K562 (cell line): ENCODE data around the gene TIMM44. TPM values are rescaled to one million over a fixed set of nuclear protein-coding genes. Genes with fewer than 3 reads are reported as not detected.
A peak's percentile ranks its signal among the peaks of the same experiment; 100 is the strongest.

ENCODE experiments used
- BACH1 ChIP-seq: fragments of 200-800 bp; sonication (Bioruptor generic); IDR thresholded peaks from 2 replicates; pipeline ENCODE4 v1.6.1; 2016; ENCODE audit warnings: missing genetic modification characterization, missing compliant biosample characterization
- ELF2 ChIP-seq: fragments of 250-450 bp; sonication (Bioruptor Pico); IDR thresholded peaks from 2 replicates; pipeline ENCODE4 v1.5.0; 2021; ENCODE audit warnings: mild to moderate bottlenecking
- HEY1 ChIP-seq: fragments of 250-450 bp; sonication (Bioruptor Pico); IDR thresholded peaks from 2 replicates; pipeline ENCODE4 v1.5.0; 2020; ENCODE audit warnings: mild to moderate bottlenecking, moderate library complexity, borderline replicate concordance
- LCOR ChIP-seq: sonication (generic); formaldehyde crosslinking; IDR thresholded peaks from 2 replicates; pipeline ENCODE4 v1.8.0; 2022; ENCODE audit warnings: mild to moderate bottlenecking, missing genetic modification reagents
- MGA ChIP-seq: fragments of 450-650 bp; IDR thresholded peaks from 2 replicates; pipeline ENCODE4 v1.6.1; 2016; ENCODE audit warnings: mild to moderate bottlenecking, moderate library complexity
- POLR2G ChIP-seq: fragments of 200-400 bp; formaldehyde crosslinking; IDR thresholded peaks from 2 replicates; pipeline ENCODE4 v1.6.1; 2017; ENCODE audit warnings: low read depth, mild to moderate bottlenecking, antibody characterized with exemption, low read length, moderate library complexity
- TAL1 ChIP-seq: fragments of 450-650 bp; IDR thresholded peaks from 2 replicates; pipeline ENCODE4 v1.6.1; 2016; ENCODE audit warnings: mild to moderate bottlenecking
- TEAD4 ChIP-seq, 2 experiments: sonication (generic) in 1 of 2; formaldehyde crosslinking in 1 of 2; IDR thresholded peaks; 2 replicates each; pipeline versions ENCODE4 v1.6.1 to v1.8.0; 2012 to 2022; ENCODE audit warnings: borderline replicate concordance in 1 of 2, inconsistent platforms in 1 of 2, low read length in 1 of 2, mild to moderate bottlenecking in 1 of 2, missing genetic modification reagents in 1 of 2
- ZBTB43 ChIP-seq: sonication (generic); formaldehyde crosslinking; IDR thresholded peaks from 2 replicates; pipeline ENCODE4 v1.8.0; 2023; ENCODE audit warnings: mild to moderate bottlenecking, missing genetic modification reagents
- ZNF197 ChIP-seq: fragments of 200-800 bp; sonication (Bioruptor generic); IDR thresholded peaks from 2 replicates; pipeline ENCODE4 v1.6.1; 2016; ENCODE audit warnings: low read depth, missing genetic modification characterization, missing compliant biosample characterization
- ZNF232 ChIP-seq: sonication (generic); formaldehyde crosslinking; IDR thresholded peaks from 2 replicates; pipeline ENCODE4 v1.8.0; 2022; ENCODE audit warnings: mild to moderate bottlenecking, missing genetic modification reagents
- ZNF717 ChIP-seq: fragments of 250-450 bp; sonication (Bioruptor Pico); IDR thresholded peaks from 2 replicates; pipeline ENCODE4 v1.5.0; 2021
- ZNF740 ChIP-seq, 3 experiments: fragments of 200-800 bp in 1 of 3; sonication (Bioruptor generic) in 1 of 3; sonication (generic) in 1 of 3; formaldehyde crosslinking in 1 of 3; IDR thresholded peaks; 2 replicates each; pipeline versions ENCODE4 v1.6.1 to v1.8.0; 2016 to 2022; ENCODE audit warnings: mild to moderate bottlenecking in 2 of 3, missing compliant biosample characterization in 2 of 3, missing genetic modification characterization in 2 of 3, missing genetic modification reagents in 1 of 3
- polyA plus RNA-seq, 8 experiments: library from polyadenylated mRNA; depleted of rRNA in 4 of 8; stranded (reverse) in 5 of 8; unstranded in 3 of 8; fragments of >200 nt; fragmentation: Nextera tagmentation in 2 of 8; fragmentation: Illumina TruSeq in 1 of 8; extraction: Ambion mirVana in 2 of 8; extraction: Trizol in 1 of 8; gene quantifications; 2 replicates each; pipeline versions ENCODE4 v1.2.1 to v1.2.3, GENCODE V29; 2011 to 2014; ENCODE audit warnings: inconsistent platforms in 1 of 8, missing spikeins in 1 of 8
- total RNA-seq, 7 experiments: library from RNA; depleted of rRNA in 6 of 7; stranded (reverse); fragments of >200 nt in 6 of 7; fragmentation: Illumina TruSeq in 2 of 7; extraction: Trizol in 2 of 7; gene quantifications; 2 replicates each; pipeline versions ENCODE4 v1.2.1 to v1.2.3, GENCODE V29; 2011 to 2021; ENCODE audit warnings: low replicate concordance in 1 of 7

TIMM44 gene
- total and polyA plus RNA-seq, 9 of the 15 experiments (the other 6 are each of a cell fraction or from before 2014, with no cell fraction given): 10.3 to 231 (median 89.3) TPM

DNA sequence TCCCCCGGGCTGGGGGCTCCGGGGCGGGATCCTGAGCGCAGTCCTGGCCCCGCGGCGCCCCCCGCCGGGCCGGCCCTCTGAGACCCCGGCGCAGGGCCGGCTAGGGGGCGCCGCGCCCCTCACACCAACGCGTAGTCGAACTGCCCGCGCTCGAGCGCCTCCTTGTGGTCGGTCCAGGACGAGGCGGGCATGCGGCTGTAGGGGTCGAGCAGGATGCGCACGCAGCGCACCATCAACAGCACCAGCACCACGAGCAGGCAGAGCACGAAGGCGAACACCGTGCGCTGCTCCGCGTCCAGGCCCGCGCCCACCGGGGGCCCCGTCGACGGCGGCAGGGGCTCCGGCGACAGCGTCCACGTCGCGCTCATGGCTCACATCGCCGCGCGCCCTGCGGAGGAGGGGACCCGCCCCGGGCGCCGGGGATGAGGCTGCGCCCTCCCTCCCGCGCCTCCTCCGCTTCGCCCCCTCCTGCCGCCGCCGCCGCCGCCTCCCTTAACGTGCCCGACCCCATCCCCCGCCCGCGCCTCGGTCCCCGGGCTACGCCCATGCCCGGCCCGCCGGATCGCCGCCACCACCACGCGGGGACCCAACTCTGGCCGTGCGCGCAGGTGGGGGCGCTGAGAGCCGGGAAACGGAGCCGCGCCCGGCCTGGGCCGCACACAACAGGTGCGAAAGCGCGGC is 18.2 kb downstream of the TIMM44 start (continued):
- peak; percentile 93 for TF ChIP-seq MGA
- TF ChIP-seq ZNF232 (CRISPR knock-in tag): 0 out of 2 replicates have a peak, but pooled peaks have one; percentile 51
- peak; percentile 23; the same call in 1 of the 2 replicates for TF ChIP-seq TEAD4 (IDR thresholded peaks at IDR 0.05; ENCODE audit: low read length)
- TF ChIP-seq TEAD4 (CRISPR knock-in tag; IDR thresholded peaks at IDR 0.05; ENCODE audit: borderline replicate concordance): no peak; the same call in 1 of the 2 replicates
- no peak for TF ChIP-seq ELF2 (CRISPR knock-in tag)
- TF ChIP-seq LCOR (CRISPR knock-in tag): peak; percentile 73; the same call in 1 of the 2 replicates
- TF ChIP-seq ZNF197: no peak
- 0 out of 2 replicates have a peak, but pooled peaks have one; percentile 77 for TF ChIP-seq ZBTB43 (CRISPR knock-in tag)
- TF ChIP-seq ZNF717: no peak
- peak; percentile 72 for TF ChIP-seq ZNF740 (CRISPR knock-in tag; IDR thresholded peaks at IDR 0.05)
- no peak for TF ChIP-seq ZNF740 (tag; IDR thresholded peaks at IDR 0.05)
- no peak for TF ChIP-seq TAL1
- peak; percentile 78 for TF ChIP-seq POLR2G
- no peak for TF ChIP-seq BACH1 (tag)
- no peak for TF ChIP-seq HEY1 (CRISPR knock-in tag)
